Epithelial cell of esophagus (primary cell): Measurements from ENCODE around the gene CRMP1.

Experiments
- DNase-seq: peaks from one replicate; pipeline ENCODE4 v3.0.0; 2010; ENCODE audit warnings: low read depth
- H3K4me3 ChIP-seq: 2 replicates; pipeline ENCODE4 v1.5.1; 2011; ENCODE audit warnings: mild to moderate bottlenecking, low read length, control low read depth
- TF ChIP-seq, protein P1 (sequence below): IDR thresholded peaks from 2 replicates; pipeline ENCODE4 v1.5.1; 2011; ENCODE audit warnings: low read depth, mild to moderate bottlenecking, low read length, control low read depth, inconsistent platforms; ENCODE audit not compliant: insufficient read depth; ENCODE audit errors: missing control alignments

Gene CRMP1

DNA sequence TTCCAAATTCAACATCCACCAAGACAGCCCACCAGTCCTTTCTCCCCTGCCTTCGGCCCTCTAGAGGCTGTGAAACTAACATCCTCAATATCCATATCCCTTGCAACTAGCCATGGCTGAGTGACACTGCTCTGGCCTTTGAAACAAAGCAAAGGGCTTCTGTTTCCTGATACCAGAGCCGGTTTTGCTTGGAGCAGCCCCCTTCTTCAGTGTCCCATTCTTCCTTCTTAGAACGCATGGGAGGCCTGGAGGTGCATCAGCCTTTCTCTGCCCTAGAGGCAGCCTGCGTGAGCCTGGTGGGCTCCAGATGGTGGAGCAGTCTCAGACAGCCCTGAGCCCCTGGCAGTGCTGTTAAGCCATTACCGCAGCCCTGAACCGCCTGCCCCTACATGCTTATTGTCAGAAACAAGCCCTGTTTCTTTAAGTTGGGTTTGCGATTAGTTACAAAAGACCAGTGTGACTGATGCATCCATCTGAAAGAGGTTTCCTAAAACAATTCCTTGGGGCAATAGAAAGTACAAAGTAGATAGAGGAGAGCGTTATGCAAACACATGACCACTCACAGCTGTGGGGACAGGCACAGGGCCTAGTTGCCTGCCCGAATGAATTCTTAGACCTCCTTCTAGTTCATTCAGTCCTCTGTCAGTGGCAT lies 107.8 kb downstream of the CRMP1 start:
- H3K4me3 ChIP-seq = no peak overlapping the region
- peak; percentile 69 for DNase-seq
- TF ChIP-seq, protein P1, sequence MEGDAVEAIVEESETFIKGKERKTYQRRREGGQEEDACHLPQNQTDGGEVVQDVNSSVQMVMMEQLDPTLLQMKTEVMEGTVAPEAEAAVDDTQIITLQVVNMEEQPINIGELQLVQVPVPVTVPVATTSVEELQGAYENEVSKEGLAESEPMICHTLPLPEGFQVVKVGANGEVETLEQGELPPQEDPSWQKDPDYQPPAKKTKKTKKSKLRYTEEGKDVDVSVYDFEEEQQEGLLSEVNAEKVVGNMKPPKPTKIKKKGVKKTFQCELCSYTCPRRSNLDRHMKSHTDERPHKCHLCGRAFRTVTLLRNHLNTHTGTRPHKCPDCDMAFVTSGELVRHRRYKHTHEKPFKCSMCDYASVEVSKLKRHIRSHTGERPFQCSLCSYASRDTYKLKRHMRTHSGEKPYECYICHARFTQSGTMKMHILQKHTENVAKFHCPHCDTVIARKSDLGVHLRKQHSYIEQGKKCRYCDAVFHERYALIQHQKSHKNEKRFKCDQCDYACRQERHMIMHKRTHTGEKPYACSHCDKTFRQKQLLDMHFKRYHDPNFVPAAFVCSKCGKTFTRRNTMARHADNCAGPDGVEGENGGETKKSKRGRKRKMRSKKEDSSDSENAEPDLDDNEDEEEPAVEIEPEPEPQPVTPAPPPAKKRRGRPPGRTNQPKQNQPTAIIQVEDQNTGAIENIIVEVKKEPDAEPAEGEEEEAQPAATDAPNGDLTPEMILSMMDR = no peak

DNA sequence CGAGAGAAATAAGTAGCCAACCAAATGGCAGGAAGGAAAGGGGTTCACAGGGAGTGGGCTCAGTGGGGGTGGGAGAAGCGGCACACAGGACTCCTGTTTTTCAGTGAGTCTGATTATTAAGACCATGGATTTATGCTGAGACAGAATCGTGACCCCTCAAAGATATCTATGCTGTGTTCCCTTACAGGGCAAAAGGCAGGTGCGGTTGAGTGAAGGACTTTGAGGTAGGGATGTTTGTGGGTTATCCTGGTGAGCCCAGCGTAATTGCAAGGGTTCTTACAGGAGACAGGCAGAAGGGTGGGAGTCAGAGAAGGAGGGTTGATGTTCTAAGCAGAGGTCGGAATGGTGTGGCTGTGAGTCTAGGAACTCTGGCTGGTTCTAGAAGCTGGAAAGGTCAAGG lies 108.9 kb downstream of the CRMP1 start:
- TF ChIP-seq, protein P1 = no peak
- no peak overlapping the region for H3K4me3 ChIP-seq
- no peak for DNase-seq

DNA sequence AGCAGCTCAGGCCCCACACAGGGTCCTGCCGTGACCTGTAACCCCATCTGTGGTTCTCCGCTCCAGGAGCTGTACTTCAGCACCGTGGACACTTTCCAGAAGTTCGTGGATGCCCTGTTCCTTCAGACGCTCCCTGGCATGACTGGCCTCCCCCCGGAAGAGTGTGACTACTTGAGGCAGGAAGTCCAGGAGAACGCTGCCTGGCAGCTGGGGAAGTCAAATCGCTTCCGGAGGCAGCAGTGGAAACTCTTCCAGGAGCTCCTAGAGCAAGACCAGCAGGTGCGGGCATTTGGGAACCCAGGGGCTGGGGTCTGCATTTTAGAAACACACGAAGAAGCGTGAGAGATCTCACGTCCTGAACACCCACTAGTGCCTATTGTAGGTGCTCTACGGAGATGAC lies 109.4 kb downstream of the CRMP1 start:
- H3K4me3 ChIP-seq = no peak overlapping the region
- TF ChIP-seq, protein P1 = no peak
- no peak for DNase-seq

DNA sequence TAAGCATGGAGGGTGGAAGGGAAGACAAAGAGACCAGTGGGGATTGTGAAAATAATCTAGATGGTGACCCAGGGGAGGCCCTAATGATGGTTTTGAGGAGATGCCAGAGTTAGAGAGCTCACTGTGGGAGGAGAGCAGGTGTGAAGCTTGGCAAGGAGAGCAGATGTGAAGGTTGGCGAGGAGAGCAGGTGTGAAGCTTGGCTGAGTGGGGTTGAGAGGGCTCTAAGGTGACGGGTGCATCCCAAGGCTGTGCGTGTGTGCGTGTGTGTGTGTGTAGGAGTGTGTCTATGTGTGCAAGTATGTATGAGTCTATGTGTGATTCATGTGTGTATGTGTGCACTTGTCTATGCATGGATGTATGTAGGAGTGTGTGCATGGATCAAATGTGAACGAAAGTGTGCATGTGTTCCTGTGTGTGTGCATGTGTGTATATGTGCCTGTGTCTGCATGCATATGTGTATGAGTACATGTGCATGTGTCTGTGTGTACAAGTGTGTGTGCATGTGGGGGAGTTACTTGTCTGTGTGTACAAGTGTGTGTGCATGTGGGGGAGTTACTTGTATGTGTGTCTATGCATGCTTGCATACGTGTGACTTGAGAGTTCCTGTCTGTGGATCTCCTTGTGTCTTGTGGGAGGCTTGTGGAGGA lies 109.9 kb downstream of the CRMP1 start:
- DNase-seq = no peak

DNA sequence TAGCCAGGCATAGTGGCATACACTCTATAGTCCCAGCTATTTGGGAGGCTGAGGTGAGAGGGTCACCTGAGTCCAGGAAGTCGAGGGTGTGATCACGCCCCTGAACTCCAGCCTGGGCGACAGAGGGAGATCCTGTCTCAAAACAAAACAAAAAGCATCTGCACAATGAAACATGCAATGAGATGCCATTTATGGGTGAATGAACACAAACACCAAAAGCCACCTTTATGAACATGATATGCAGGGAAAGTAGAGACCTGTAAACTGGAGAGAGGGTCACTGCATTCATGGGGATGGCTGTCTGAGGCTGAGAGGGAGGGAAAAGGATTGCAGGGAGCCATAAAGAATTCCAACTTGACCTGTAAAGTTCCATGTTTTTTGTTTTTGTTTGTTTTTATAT lies 111.2 kb downstream of the CRMP1 start:
- DNase-seq = no peak
- TF ChIP-seq, protein P1 = no peak
- H3K4me3 ChIP-seq = no peak overlapping the region

More for the DNA sequence above, 109.9 kb downstream of the CRMP1 start:
- TF ChIP-seq, protein P1 = no peak
- no peak overlapping the region for H3K4me3 ChIP-seq

DNA sequence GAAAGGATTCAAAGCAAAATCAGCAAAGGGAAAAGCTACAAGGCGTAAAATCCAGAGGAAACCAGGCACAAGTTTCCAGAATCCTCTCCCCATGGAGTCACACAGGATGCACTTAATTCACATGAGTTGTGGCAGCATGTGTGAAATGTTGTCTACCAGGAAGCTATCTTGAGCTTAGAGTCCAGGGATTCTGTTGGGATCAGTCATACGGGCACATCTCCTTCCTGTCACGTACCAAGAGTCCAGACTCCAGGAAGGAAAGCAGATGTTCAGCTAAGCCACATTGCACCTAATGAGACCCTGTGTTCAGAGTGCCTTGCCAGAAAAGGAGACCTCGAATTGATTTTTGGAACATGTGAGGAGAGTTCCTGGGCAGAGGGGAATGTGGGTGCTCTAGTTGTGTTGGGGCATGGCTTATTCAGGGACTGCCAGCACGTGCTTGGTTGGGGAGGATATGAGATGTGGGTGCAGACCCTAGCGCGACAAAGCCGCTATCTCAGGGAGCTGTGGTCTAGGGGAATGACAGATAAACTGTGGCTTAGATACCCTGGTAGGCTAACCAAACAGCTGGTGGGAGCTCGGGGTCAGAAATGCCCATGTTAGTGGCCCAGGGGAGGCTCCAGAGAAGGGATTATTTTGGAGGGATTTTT lies 111.9 kb downstream of the CRMP1 start:
- no peak overlapping the region for H3K4me3 ChIP-seq
- TF ChIP-seq, protein P1 = no peak
- DNase-seq = peak; percentile 70

DNA sequence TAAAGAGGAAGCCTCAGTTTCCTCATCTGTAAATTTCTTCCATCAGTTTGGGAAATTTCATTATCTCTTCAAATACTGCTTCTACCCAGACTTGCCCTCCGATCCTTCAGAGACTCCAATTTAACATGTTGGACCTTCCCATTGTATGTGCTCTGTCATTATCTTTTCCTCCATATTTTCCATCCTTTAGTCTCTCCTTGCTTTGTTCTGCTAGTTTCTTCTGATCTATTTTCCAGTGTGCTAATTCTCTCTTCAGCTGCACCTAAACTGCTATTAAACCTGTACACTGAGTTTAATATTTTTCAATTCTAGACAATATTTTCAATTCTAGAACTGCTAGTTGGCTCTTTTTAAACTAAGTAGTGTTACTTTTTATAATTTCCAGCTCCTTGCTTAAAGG lies 116.4 kb downstream of the CRMP1 start:
- TF ChIP-seq, protein P1 = no peak
- no peak overlapping the region for H3K4me3 ChIP-seq
- no peak for DNase-seq
